CD14-positive monocyte (primary cell): Measurements from ENCODE around the gene C1QTNF7. TPM values are rescaled to one million over a fixed set of nuclear protein-coding genes. Genes with fewer than 3 reads are reported as not detected.

ENCODE experiments used
- DNase-seq, 3 donors: peaks; one replicate each; pipeline ENCODE4 v3.0.0-alpha.2; 2011 to 2022
- H2AFZ ChIP-seq: 2 replicates; pipeline ENCODE4 v1.6.0; 2012; ENCODE audit warnings: mild to moderate bottlenecking, low read depth, low read length, inconsistent platforms; ENCODE audit not compliant: insufficient read depth, poor library complexity, severe bottlenecking
- H3K27ac ChIP-seq, 2 donors: 1 replicate in 1 of 2; 2 replicates in 1 of 2; pipeline ENCODE4 v1.5.1; 2012 to 2013; ENCODE audit warnings: low read length in 2 of 2, control low read depth in 1 of 2, inconsistent platforms in 1 of 2, low read depth in 1 of 2, mild to moderate bottlenecking in 1 of 2
- H3K27me3 ChIP-seq, 2 donors: one replicate each; pipeline versions ENCODE4 v1.6.0 to v1.6.1; 2011 to 2013; ENCODE audit warnings: low read length in 2 of 2; ENCODE audit not compliant: control insufficient read depth in 2 of 2, insufficient read depth in 2 of 2
- H3K36me3 ChIP-seq, 2 donors: replicated peaks in 1 of 2; 1 replicate in 1 of 2; 2 replicates in 1 of 2; pipeline versions ENCODE4 v1.5.1 to v1.6.1; 2012 to 2013; ENCODE audit warnings: low read length in 2 of 2, control low read depth in 1 of 2, inconsistent platforms in 1 of 2, mild to moderate bottlenecking in 1 of 2; ENCODE audit not compliant: insufficient read depth in 2 of 2, control insufficient read depth in 1 of 2
- H3K4me1 ChIP-seq, 2 donors: 1 replicate in 1 of 2; 2 replicates in 1 of 2; pipeline versions ENCODE4 v1.5.1 to v1.6.1; 2012 to 2013; ENCODE audit warnings: low read length in 2 of 2, control low read depth in 1 of 2, inconsistent platforms in 1 of 2, mild to moderate bottlenecking in 1 of 2, moderate library complexity in 1 of 2; ENCODE audit not compliant: insufficient read depth in 2 of 2, control insufficient read depth in 1 of 2
- H3K4me2 ChIP-seq: replicated peaks from 2 replicates; pipeline ENCODE3; 2012; ENCODE audit warnings: low read length, moderate library complexity, mild to moderate bottlenecking; ENCODE audit not compliant: poor library complexity, severe bottlenecking; ENCODE audit errors: extremely low read depth
- H3K4me3 ChIP-seq, 3 experiments: fragments of 200-600 bp in 1 of 3; sonication (generic) in 1 of 3; replicated peaks in 1 of 3; 1 replicate in 2 of 3; 2 replicates in 1 of 3; pipeline ENCODE4 v1.5.1; 2011 to 2013; ENCODE audit warnings: low read length in 3 of 3, mild to moderate bottlenecking in 3 of 3, control low read depth in 2 of 3, low read depth in 2 of 3, inconsistent platforms in 1 of 3, moderate library complexity in 1 of 3
- H3K79me2 ChIP-seq: 2 replicates; pipeline ENCODE4 v1.6.0; 2012; ENCODE audit warnings: mild to moderate bottlenecking, control low read depth, inconsistent platforms, low read length, moderate library complexity; ENCODE audit not compliant: insufficient read depth
- H3K9ac ChIP-seq: 2 replicates; pipeline ENCODE4 v1.6.0; 2017; ENCODE audit warnings: low read length, mild to moderate bottlenecking; ENCODE audit not compliant: insufficient read depth, poor library complexity, severe bottlenecking
- H3K9me3 ChIP-seq, 2 donors: replicated peaks in 1 of 2; 1 replicate in 1 of 2; 2 replicates in 1 of 2; pipeline versions ENCODE4 v1.5.1 to v1.6.1; 2012 to 2013; ENCODE audit warnings: low read length in 2 of 2, control low read depth in 1 of 2; ENCODE audit not compliant: control insufficient read depth in 1 of 2, insufficient read depth in 1 of 2
- H4K20me1 ChIP-seq: 2 replicates; pipeline ENCODE4 v1.6.0; 2012; ENCODE audit warnings: mild to moderate bottlenecking, low read length, control low read depth, moderate library complexity; ENCODE audit not compliant: insufficient read depth
- H3K27ac Mint-ChIP-seq, 7 donors: one replicate each; pipeline ENCODE4 v1.8.0; 2020; ENCODE audit warnings: mild to moderate bottlenecking in 7 of 7, mixed read lengths in 7 of 7, moderate library complexity in 6 of 7, inconsistent platforms in 2 of 7
- H3K27me3 Mint-ChIP-seq, 3 donors: one replicate each; pipeline ENCODE4 v1.8.0; 2021 to 2022; ENCODE audit warnings: low read depth in 3 of 3, mild to moderate bottlenecking in 3 of 3, mixed read lengths in 3 of 3, moderate library complexity in 3 of 3, inconsistent platforms in 1 of 3
- H3K36me3 Mint-ChIP-seq, 2 donors: one replicate each; pipeline ENCODE4 v1.8.0; 2020; ENCODE audit warnings: mixed read lengths in 2 of 2, inconsistent platforms in 1 of 2, mild to moderate bottlenecking in 1 of 2
- H3K4me1 Mint-ChIP-seq: one replicate; pipeline ENCODE4 v1.8.0; 2020; ENCODE audit warnings: mild to moderate bottlenecking, mixed read lengths
- H3K4me3 Mint-ChIP-seq, 2 donors: one replicate each; pipeline ENCODE4 v1.8.0; 2020; ENCODE audit warnings: mild to moderate bottlenecking in 2 of 2, mixed read lengths in 2 of 2, moderate library complexity in 1 of 2
- H3K9me3 Mint-ChIP-seq, 7 donors: one replicate each; pipeline ENCODE4 v1.8.0; 2020 to 2022; ENCODE audit warnings: mixed read lengths in 7 of 7, mild to moderate bottlenecking in 6 of 7, moderate library complexity in 6 of 7, inconsistent platforms in 2 of 7
- WGBS: methylation state at CpG from one replicate; pipeline ENCODE4 v1.1.5; 2013; ENCODE audit warnings: missing lambda C conversion rate; ENCODE audit not compliant: insufficient coverage; 5-methylcytosine and 5-hydroxymethylcytosine counted together
- intact Hi-C, 2 donors: fragments of 100-400 bp; cut with micrococcal nuclease; formaldehyde crosslinking; loops; one replicate each; pipeline versions ENCODE4 v1.15.0 to v1.15.1; 2023
- polyA plus RNA-seq, 3 donors: library from polyadenylated mRNA; depleted of rRNA in 1 of 3; unstranded in 2 of 3; stranded (reverse) in 1 of 3; fragments of 300-500 nt in 2 of 3; fragments of >200 nt in 1 of 3; fragmentation: Illumina TruSeq in 2 of 3; gene quantifications; 1 replicate in 2 of 3; 2 replicates in 1 of 3; pipeline ENCODE4 v1.2.3, GENCODE V29; 2012 to 2021
- TF ChIP-seq, protein P1 (sequence below): fragments of 200-600 bp; IDR thresholded peaks from one replicate; pipeline ENCODE4 v1.8.0; 2022; ENCODE audit warnings: antibody characterized with exemption, mild to moderate bottlenecking

C1QTNF7 gene
- polyA plus RNA-seq, 3 donors: not detected

DNA sequence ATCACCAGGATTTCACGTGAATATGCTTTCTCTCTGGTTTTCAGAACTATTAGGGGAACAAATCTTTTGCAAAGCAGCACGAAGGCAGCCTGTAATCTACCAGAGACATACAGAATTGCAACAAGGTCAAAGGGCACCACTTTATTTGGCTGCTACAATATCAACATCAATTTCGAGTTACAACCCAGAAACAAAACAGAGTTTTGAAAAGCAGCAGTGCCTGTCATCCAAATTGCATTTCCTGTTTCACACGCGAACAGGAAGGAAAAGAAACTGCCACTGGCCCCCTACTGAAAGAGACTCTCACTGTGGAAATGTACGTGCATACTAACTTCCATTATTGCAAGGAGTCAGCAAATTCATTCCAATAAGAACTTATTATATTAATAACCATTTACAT lies 17.1 kb upstream of the C1QTNF7 start:
- Mint-ChIP-seq H3K27me3 (peaks cover 0 to 2% (median 0%) of the 10 kb centered on the region in 3 donors), H3K4me1 (peaks cover 73% of the 10 kb centered on the region), H3K9me3 (peaks cover 0 to 4% (median 0%) of the 10 kb centered on the region in 7 donors), H3K4me3 (peak overlapping the region in 1 of 2 donors; percentile 67), H3K36me3 (peaks cover 2% of the 10 kb centered on the region in 2 donors), H3K27ac (peak overlapping the region; percentile 72 to 86 (median 79))
- H3K9ac ChIP-seq: peak overlapping the region; percentile 25
- DNase-seq: peak; percentile 54 to 74 (median 69)
- H3K79me2 ChIP-seq: peaks cover 9% of the 10 kb centered on the region
- no peaks in the 10 kb centered on the region for H3K9me3 ChIP-seq
- peak overlapping the region in 2 of 3 experiments; percentile 36 to 60 for H3K4me3 ChIP-seq
- H3K4me2 ChIP-seq: peak overlapping the region; percentile 64
- H3K27ac ChIP-seq: peak overlapping the region; percentile 14 to 80
- no peaks in the 10 kb centered on the region for H3K36me3 ChIP-seq
- no peaks in the 10 kb centered on the region for H4K20me1 ChIP-seq
- intact Hi-C loops: loop anchor here in 1 of 2 donors (5.0 kb wide), 1 partner anchor 37 kb away; no protein-coding TSS in a partner anchor
- 4% methylated on average over 5 of the region's 6 CpGs for WGBS
- no peak overlapping the region for H2AFZ ChIP-seq
- peaks cover 69 to 83% of the 10 kb centered on the region in 2 donors for H3K4me1 ChIP-seq
- no peaks in the 10 kb centered on the region for H3K27me3 ChIP-seq
- TF ChIP-seq, protein P1, sequence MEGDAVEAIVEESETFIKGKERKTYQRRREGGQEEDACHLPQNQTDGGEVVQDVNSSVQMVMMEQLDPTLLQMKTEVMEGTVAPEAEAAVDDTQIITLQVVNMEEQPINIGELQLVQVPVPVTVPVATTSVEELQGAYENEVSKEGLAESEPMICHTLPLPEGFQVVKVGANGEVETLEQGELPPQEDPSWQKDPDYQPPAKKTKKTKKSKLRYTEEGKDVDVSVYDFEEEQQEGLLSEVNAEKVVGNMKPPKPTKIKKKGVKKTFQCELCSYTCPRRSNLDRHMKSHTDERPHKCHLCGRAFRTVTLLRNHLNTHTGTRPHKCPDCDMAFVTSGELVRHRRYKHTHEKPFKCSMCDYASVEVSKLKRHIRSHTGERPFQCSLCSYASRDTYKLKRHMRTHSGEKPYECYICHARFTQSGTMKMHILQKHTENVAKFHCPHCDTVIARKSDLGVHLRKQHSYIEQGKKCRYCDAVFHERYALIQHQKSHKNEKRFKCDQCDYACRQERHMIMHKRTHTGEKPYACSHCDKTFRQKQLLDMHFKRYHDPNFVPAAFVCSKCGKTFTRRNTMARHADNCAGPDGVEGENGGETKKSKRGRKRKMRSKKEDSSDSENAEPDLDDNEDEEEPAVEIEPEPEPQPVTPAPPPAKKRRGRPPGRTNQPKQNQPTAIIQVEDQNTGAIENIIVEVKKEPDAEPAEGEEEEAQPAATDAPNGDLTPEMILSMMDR: no peak

DNA sequence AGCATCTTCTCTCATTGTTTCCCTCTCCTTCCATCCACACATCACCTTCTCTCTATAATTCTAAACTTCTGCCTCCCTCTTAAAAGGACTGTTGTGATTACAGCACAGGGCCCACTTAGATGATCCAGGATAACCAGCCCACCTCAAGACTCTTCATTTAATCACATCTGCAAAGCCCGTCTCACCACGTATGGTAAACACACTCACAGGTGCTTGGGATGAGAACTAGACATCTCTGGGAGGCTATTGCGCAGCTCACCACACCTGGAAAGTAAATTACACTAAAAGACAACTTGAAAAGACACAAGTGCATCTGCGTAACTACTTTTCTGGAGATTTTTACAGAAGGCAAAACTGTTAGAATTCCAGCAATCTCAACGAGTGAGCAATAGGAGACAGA lies 15.4 kb upstream of the C1QTNF7 start:
- intact Hi-C loops: loop anchor here in 1 of 2 donors (5.0 kb wide), 1 partner anchor 35 kb away; no protein-coding TSS in a partner anchor
- peaks cover 75 to 84% of the 10 kb centered on the region in 2 donors for H3K4me1 ChIP-seq
- Mint-ChIP-seq H3K4me3 (no peak overlapping the region), H3K36me3 (peaks cover 2% of the 10 kb centered on the region in 2 donors), H3K27ac (peak overlapping the region in 5 of 7 donors; percentile 3 to 70 (median 46)), H3K27me3 (peaks cover 0 to 2% (median 0%) of the 10 kb centered on the region in 3 donors), H3K4me1 (peaks cover 75% of the 10 kb centered on the region), H3K9me3 (peaks cover 0 to 4% (median 0%) of the 10 kb centered on the region in 7 donors)
- no peaks in the 10 kb centered on the region for H3K9me3 ChIP-seq
- TF ChIP-seq, protein P1: no peak
- 100% methylated on average over 2 of the region's 5 CpGs for WGBS
- no peak for DNase-seq
- H3K27me3 ChIP-seq: no peaks in the 10 kb centered on the region
- peak overlapping the region in 1 of 2 donors; percentile 75 for H3K27ac ChIP-seq
- peak overlapping the region; percentile 3 for H2AFZ ChIP-seq
- H3K4me3 ChIP-seq: no peak overlapping the region
- H3K79me2 ChIP-seq: peaks cover 9% of the 10 kb centered on the region
- no peak overlapping the region for H3K4me2 ChIP-seq
- H3K36me3 ChIP-seq: no peaks in the 10 kb centered on the region
- H3K9ac ChIP-seq: no peak overlapping the region
- no peaks in the 10 kb centered on the region for H4K20me1 ChIP-seq
